GM21529 (cell line): ENCODE results near the gene UBE2E2.

Source experiments
- ATAC-seq: cut with Tn5 transposase; IDR thresholded peaks from one replicate; pipeline ENCODE4 v1.9.1; 2021; ENCODE audit not compliant: unreplicated experiment

Gene UBE2E2

GRCh38 chr3:23192816-23193215 is 10.3 kb upstream of the UBE2E2 start:
- no peak for ATAC-seq

- no peak for ATAC-seq
Measured at GRCh38 chr3:23193831-23194230, 9.3 kb upstream of the UBE2E2 start.

GRCh38 chr3:23198801-23199200 is 4.3 kb upstream of the UBE2E2 start:
- ATAC-seq, result no peak

- ATAC-seq, result no peak
Measured at GRCh38 chr3:23199649-23200048, 3.5 kb upstream of the UBE2E2 start.

- ATAC-seq, result no peak
Measured at GRCh38 chr3:23201154-23201838, 1.8 kb upstream of the UBE2E2 start.

- peak; percentile 21 for ATAC-seq
Measured at GRCh38 chr3:23202203-23202920, 765 bp upstream of the UBE2E2 start.

DNA sequence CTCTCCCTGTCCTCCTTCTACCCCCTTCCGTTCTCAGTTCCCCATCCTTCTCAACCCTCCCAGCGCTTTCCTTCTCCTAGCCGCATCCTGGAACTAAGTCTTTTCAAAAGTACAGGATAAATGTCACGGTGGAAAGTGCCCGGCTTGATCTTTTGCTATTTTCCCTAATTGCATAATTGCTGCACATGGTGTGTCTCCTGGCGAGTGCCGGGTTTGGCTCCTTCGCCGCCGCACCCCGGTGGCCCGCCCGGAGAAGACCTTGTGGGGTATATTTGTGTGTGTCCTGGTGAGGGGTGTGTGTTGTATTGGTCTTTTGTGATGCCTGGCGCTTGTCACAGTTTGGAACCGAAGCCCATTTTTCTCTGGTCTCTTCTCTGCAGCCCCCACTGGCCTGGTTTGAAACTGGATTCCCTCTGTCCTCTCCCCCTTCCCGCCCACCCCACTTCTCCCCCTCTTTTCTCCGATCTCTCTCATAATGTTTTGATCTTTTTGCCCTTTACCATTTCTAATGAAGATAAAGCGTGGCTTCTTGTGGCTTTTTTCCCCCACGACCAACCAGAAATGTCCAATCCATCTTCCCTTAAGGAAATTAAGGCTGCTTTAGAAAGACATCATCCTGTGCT is 692 bp downstream of the UBE2E2 start:
- peak; percentile 22 for ATAC-seq

GRCh38 chr3:23206366-23206765 is 3.2 kb downstream of the UBE2E2 start:
- no peak for ATAC-seq

GRCh38 chr3:23209103-23209502 is 6.0 kb downstream of the UBE2E2 start:
- ATAC-seq, result no peak

DNA sequence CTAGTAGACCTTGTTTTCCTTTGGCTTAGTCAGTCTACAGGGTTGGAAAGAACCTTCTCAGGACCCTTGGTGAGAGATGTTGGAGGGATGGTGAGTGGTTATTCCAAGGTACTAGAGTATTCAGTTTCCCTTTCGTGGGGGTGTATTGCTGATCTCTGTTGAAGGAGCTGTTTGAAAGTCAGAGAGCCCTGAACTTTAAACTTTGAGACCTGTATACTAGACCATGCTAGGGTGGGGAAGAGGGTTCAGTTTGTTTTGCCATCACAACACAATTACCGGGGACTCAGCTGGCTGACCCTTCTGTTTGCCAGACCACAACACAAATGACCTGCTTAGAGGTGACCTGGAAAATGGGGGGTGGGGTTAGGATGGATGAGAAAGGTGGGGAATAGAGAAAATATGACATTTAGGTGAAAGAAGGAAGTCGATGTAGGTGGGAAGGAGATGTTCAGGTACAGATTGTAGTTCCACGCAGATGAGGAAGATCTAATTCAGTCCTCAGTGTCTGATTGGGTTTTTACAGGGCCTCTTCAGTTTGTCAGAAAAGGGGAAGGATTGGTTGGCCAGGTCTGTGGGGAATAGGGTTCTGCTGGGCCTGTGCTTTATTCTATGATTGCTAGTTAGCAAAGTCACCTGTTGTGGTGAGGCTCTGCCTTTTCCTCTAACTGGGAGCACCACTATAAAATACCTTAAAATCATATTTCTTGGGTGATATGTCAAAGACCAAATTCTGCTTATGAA is 6.8 kb downstream of the UBE2E2 start:
- no peak for ATAC-seq

DNA sequence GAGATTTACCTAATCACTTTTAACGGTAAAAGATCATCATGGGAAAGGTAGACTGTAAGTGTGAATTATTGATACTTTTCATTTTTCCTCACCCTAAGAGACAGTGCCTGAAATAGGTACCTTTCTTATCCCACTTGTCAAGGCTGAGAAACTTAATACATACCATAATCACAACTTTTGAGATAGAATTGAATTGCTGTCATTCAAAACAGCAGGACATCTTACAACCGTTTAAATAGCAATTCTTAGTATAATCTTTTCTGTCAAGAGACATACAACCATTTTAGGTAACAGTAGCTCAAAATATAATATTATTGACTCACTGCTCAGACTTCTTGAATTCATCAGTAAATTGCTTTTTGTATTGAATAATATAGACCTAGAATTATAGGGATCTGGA is 10.7 kb downstream of the UBE2E2 start:
- no peak for ATAC-seq

DNA sequence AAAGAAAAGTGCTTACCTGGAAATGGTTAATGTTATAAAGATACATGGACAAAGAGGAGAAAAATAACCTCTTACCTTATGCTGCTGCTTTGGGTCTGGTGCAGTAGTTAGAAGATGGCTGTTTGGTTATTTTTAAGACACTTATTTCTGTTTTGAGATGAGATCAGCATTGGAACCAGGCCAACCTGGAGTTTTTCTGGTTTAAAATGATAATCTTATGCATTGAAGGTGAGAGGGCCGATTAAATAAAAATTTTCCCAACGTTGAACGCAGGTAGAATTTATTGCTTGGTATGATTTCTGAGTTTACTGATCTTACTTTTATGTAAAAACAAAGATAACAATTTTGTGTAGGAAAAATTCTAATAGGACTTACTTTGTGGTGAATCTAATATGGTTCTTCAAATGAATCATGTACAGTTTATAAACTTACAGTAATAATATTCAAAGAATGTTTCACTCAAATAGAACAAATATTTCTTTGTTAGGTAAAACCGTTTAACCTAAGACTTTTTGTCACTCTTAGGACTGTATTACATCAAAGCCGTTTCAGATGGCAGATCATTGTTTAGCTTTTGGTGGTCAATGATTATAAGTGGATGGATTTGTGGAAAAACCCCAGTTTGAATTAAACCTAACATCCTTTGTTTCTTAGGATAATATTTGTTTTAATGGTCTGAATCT is 14.9 kb downstream of the UBE2E2 start:
- ATAC-seq, result no peak

- peak; percentile 53 for ATAC-seq
Measured at GRCh38 chr3:23219117-23219516, 16.0 kb downstream of the UBE2E2 start.

DNA sequence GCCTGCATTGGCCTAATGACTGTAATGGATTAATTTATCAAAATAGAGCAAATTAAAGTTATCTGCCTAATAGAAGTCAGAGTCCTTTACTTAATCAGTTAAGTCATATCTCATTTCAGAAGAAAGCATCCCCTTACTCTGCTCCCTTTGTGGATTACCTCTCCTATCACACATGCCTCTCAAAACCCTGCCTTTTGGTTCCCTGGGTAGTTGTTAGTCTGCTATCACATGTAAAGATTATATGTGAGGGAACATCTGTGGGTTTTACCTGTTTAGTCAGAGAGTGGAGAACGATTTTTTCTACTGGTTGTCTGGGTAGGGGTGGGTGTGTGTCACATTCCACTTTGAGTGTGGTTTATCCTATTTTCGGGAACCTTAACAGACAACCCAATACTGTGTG is 16.4 kb downstream of the UBE2E2 start:
- ATAC-seq, result peak; percentile 55

GRCh38 chr3:23221136-23221535 is 18.0 kb downstream of the UBE2E2 start:
- ATAC-seq, result no peak

DNA sequence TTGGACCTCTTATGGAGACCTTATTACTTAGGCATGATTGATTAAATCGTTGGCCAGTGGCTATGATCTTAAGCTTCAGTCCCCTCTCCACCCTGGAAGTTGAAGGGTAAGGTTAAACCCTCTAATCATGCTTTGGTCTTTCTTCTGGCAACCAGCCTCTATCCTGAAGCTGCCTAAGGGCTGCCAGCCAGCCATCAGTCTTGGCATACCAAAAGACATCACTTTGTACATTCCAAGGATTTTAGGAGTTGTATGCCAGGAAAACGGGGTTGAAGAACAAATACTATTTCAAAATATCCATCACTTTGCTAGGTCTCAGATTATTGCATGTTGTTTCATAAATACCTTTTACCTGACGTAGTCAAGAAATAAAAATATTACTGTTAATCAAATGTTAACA is 28.9 kb downstream of the UBE2E2 start:
- no peak for ATAC-seq

- no peak for ATAC-seq
Measured at GRCh38 chr3:23232854-23233253, 29.7 kb downstream of the UBE2E2 start.

- no peak for ATAC-seq
Measured at GRCh38 chr3:23235264-23235663, 32.1 kb downstream of the UBE2E2 start.

DNA sequence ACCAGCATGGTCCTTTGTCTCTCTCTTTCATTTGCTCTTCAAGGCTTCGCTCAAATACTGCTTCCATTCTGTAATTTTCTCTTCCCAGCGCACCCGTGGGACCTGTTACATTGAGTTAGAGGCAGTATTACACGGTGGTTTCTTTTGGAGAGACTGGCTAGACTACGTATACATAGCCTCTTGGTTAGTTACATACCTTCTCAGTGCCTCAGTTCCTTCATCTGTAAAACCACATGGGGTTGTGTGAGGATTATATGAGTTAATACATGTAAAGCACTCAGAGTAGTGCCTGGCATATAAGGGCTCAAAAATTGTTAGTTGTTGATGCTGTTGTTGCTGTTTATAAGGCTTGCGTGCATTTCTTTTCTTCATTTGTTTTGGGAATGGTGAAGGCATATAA is 33.8 kb downstream of the UBE2E2 start:
- ATAC-seq, result no peak

GRCh38 chr3:23238156-23238555 is 35.0 kb downstream of the UBE2E2 start:
- ATAC-seq, result no peak

GRCh38 chr3:23238578-23238977 is 35.5 kb downstream of the UBE2E2 start:
- no peak for ATAC-seq
